ENCODE measurements around the gene HIC2. TPM values are rescaled to one million over a fixed set of nuclear protein-coding genes. Genes with fewer than 3 reads are reported as not detected.
A peak's percentile ranks its signal among the peaks of the same experiment; 100 is the strongest.
"Not testable (repeated sequence)": the region's sequence is repeated elsewhere in the genome, so short reads cannot be mapped to it uniquely, and the experiment has no call there.

The HIC2 gene
- total RNA-seq, 6 experiments from 2014 or later, result 0.88 to 1.9 (median 1.4) TPM

- H3K27ac ChIP-seq; H3K9me3 ChIP-seq; DNase-seq; intact Hi-C loops (cut with DNase I); ATAC-seq; H3K27me3 ChIP-seq; H3K4me3 ChIP-seq; H3K4me1 ChIP-seq; H3K36me3 ChIP-seq: not testable (repeated sequence)
- no CpG with 5 or more reads among the region's 13 CpGs for WGBS (ENCODE audit: insufficient coverage, low coverage, low lambda C conversion rate, missing lambda C conversion rate)
Measured at GRCh38 chr22:21473664-21474063, 56.5 kb downstream of the HIC2 start.

GRCh38 chr22:21484039-21484438 is 66.9 kb downstream of the HIC2 start:
- WGBS (ENCODE audit: insufficient coverage, low coverage, low lambda C conversion rate, missing lambda C conversion rate), result no CpG with 5 or more reads among the region's 14 CpGs

GRCh38 chr22:21487723-21488122 is 70.6 kb downstream of the HIC2 start:
- H3K4me1 ChIP-seq; H3K36me3 ChIP-seq; H3K9me3 ChIP-seq; DNase-seq; H3K27ac ChIP-seq; intact Hi-C loops (cut with DNase I); H3K4me3 ChIP-seq; ATAC-seq; H3K27me3 ChIP-seq: not testable (repeated sequence)
- no CpG with 5 or more reads among the region's 17 CpGs for WGBS (ENCODE audit: insufficient coverage, low coverage, low lambda C conversion rate, missing lambda C conversion rate)

More at GRCh38 chr22:21484039-21484438, 66.9 kb downstream of the HIC2 start:
- H3K4me3 ChIP-seq; H3K36me3 ChIP-seq; ATAC-seq; DNase-seq; H3K27ac ChIP-seq; intact Hi-C loops (cut with DNase I); H3K27me3 ChIP-seq; H3K9me3 ChIP-seq; H3K4me1 ChIP-seq: not testable (repeated sequence)

- H3K27ac ChIP-seq; H3K4me3 ChIP-seq; H3K36me3 ChIP-seq; intact Hi-C loops (cut with DNase I); H3K9me3 ChIP-seq; H3K4me1 ChIP-seq; H3K27me3 ChIP-seq: not testable (repeated sequence)
- WGBS (ENCODE audit: insufficient coverage, low coverage, low lambda C conversion rate, missing lambda C conversion rate), result no CpG with 5 or more reads among the region's 11 CpGs
- DNase-seq (peak; percentile 49 to 82 (median 74)), ATAC-seq (peak; percentile 80 to 87 (median 82))
Measured at GRCh38 chr22:21489149-21489680, 72.0 kb downstream of the HIC2 start.

GRCh38 chr22:21490556-21490955 is 73.4 kb downstream of the HIC2 start:
- intact Hi-C loops (cut with DNase I); H3K27me3 ChIP-seq; H3K27ac ChIP-seq; H3K4me1 ChIP-seq; H3K36me3 ChIP-seq; H3K9me3 ChIP-seq; DNase-seq; ATAC-seq; H3K4me3 ChIP-seq: not testable (repeated sequence)
- no CpG with 5 or more reads among the region's 6 CpGs for WGBS (ENCODE audit: insufficient coverage, low coverage, low lambda C conversion rate, missing lambda C conversion rate)

GRCh38 chr22:21492271-21492670 is 75.1 kb downstream of the HIC2 start:
- H3K4me3 ChIP-seq; DNase-seq; intact Hi-C loops (cut with DNase I); H3K36me3 ChIP-seq; H3K9me3 ChIP-seq; H3K4me1 ChIP-seq; H3K27ac ChIP-seq; H3K27me3 ChIP-seq; ATAC-seq: not testable (repeated sequence)
- no CpG with 5 or more reads among the region's 8 CpGs for WGBS (ENCODE audit: insufficient coverage, low coverage, low lambda C conversion rate, missing lambda C conversion rate)

GRCh38 chr22:21493789-21494782 is 76.9 kb downstream of the HIC2 start:
- H3K27ac ChIP-seq; H3K9me3 ChIP-seq; H3K4me3 ChIP-seq; DNase-seq; H3K36me3 ChIP-seq; intact Hi-C loops (cut with DNase I); H3K4me1 ChIP-seq; H3K27me3 ChIP-seq: not testable (repeated sequence)
- WGBS (ENCODE audit: insufficient coverage, low coverage, low lambda C conversion rate, missing lambda C conversion rate), result no CpG with 5 or more reads among the region's 23 CpGs
- ATAC-seq, result peak; percentile 77 to 82 (median 80)

- H3K9me3 ChIP-seq; intact Hi-C loops (cut with DNase I); H3K4me3 ChIP-seq; H3K36me3 ChIP-seq; H3K27ac ChIP-seq; H3K4me1 ChIP-seq; H3K27me3 ChIP-seq; DNase-seq: not testable (repeated sequence)
- ATAC-seq, result peak; percentile 80 to 83 (median 81)
- WGBS (ENCODE audit: insufficient coverage, low coverage, low lambda C conversion rate, missing lambda C conversion rate), result no CpG with 5 or more reads among the region's 4 CpGs
Measured at GRCh38 chr22:21497984-21498383, 80.8 kb downstream of the HIC2 start.

GRCh38 chr22:21498489-21498888 is 81.3 kb downstream of the HIC2 start:
- WGBS (ENCODE audit: insufficient coverage, low coverage, low lambda C conversion rate, missing lambda C conversion rate), result no CpG with 5 or more reads among the region's 7 CpGs
- intact Hi-C loops (cut with DNase I); H3K27me3 ChIP-seq; ATAC-seq; H3K36me3 ChIP-seq; DNase-seq; H3K4me1 ChIP-seq; H3K4me3 ChIP-seq; H3K9me3 ChIP-seq; H3K27ac ChIP-seq: not testable (repeated sequence)

GRCh38 chr22:21499623-21500506 is 82.7 kb downstream of the HIC2 start:
- no CpG with 5 or more reads among the region's 16 CpGs for WGBS (ENCODE audit: insufficient coverage, low coverage, low lambda C conversion rate, missing lambda C conversion rate)

More at GRCh38 chr22:21499623-21500506, 82.7 kb downstream of the HIC2 start:
- H3K9me3 ChIP-seq; H3K36me3 ChIP-seq; intact Hi-C loops (cut with DNase I); H3K4me3 ChIP-seq; H3K27me3 ChIP-seq; H3K4me1 ChIP-seq; H3K27ac ChIP-seq; DNase-seq; ATAC-seq: not testable (repeated sequence)
